GM12864 (cell line): ENCODE measurements around the gene DCANP1.

ENCODE experiments used
- DNase-seq: peaks from one replicate; pipeline ENCODE4 v3.0.0-alpha.2; 2011; ENCODE audit warnings: low read depth
- H3K4me3 ChIP-seq: 2 replicates; pipeline ENCODE4 v1.5.1; 2011; ENCODE audit warnings: mild to moderate bottlenecking, low read depth, low read length, control low read depth
- TF ChIP-seq, protein P1 (sequence below): IDR thresholded peaks from 2 replicates; pipeline ENCODE4 v1.5.1; 2011; ENCODE audit warnings: low read depth, mild to moderate bottlenecking, moderate library complexity, low read length, control low read depth, inconsistent platforms; ENCODE audit errors: missing control alignments

Gene DCANP1

DNA sequence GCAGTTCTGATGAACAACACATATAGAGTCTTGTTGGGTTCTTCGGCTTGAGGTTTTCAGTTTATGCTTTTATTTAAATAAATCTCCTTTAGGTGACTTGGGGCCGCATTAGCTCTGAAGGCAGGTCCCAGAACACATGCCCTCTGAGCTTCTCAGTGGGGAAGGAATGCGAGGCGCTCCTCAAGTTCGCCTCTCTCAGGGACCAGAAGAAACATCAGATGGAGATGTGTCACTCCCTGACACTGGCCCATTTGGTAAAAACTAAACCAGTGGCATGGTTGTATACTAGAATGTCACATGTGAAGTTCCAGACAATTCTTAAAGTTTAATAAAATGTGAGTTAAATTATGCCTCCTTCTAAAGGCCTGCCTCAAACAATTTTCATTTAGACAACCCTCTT lies 50.1 kb downstream of the DCANP1 start:
- TF ChIP-seq, protein P1, sequence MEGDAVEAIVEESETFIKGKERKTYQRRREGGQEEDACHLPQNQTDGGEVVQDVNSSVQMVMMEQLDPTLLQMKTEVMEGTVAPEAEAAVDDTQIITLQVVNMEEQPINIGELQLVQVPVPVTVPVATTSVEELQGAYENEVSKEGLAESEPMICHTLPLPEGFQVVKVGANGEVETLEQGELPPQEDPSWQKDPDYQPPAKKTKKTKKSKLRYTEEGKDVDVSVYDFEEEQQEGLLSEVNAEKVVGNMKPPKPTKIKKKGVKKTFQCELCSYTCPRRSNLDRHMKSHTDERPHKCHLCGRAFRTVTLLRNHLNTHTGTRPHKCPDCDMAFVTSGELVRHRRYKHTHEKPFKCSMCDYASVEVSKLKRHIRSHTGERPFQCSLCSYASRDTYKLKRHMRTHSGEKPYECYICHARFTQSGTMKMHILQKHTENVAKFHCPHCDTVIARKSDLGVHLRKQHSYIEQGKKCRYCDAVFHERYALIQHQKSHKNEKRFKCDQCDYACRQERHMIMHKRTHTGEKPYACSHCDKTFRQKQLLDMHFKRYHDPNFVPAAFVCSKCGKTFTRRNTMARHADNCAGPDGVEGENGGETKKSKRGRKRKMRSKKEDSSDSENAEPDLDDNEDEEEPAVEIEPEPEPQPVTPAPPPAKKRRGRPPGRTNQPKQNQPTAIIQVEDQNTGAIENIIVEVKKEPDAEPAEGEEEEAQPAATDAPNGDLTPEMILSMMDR = no peak
- H3K4me3 ChIP-seq = no peak overlapping the region
- no peak for DNase-seq

DNA sequence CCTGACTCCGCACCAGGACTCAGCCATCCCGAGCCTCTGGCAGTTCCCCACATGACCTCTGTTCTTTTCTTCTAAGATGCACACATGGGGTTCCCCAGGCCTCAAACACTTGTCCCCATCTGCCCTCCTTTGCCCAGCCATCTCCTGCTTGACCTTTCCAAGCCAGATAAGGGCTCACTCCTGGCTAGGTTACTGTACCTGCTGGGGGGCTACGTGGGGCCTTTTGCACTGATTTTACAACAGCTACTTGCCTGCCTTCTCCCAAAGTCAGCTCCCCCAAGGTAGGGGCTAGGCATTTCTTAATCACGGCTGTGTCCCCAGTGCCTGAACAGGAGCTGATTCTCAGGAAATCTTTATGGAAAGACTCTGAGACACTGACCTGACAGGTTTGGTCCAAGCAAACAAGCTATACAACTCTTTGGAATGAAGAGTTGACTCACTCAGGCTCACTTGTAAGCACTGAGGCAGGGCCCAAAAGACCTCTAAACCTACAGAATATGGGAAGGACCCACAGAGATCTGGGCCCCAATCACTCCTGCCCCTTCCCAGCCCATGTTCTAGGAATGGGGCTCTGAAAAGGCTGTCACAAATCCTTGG lies 50.6 kb downstream of the DCANP1 start:
- no peak overlapping the region for H3K4me3 ChIP-seq
- TF ChIP-seq, protein P1 = no peak
- no peak for DNase-seq

DNA sequence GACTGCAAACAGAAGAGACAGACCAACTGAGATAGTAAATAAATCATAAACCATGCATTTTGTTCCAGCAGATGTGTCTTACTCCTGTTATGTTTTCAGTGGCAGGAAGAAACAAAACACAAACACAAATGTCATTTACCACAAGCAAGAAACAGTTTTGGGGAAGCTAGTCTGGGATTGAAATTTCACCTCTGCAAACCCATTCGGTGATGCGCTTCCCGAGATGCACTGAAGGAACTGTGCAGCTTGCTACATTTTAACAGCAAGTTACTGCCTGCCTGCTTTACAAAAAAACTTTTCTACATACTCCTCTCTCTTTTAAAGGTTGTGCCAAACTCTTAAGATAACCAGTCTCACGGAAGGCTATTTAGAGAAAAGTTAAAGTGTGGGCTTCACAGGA lies 51.3 kb downstream of the DCANP1 start:
- TF ChIP-seq, protein P1 = no peak
- no peak overlapping the region for H3K4me3 ChIP-seq

DNA sequence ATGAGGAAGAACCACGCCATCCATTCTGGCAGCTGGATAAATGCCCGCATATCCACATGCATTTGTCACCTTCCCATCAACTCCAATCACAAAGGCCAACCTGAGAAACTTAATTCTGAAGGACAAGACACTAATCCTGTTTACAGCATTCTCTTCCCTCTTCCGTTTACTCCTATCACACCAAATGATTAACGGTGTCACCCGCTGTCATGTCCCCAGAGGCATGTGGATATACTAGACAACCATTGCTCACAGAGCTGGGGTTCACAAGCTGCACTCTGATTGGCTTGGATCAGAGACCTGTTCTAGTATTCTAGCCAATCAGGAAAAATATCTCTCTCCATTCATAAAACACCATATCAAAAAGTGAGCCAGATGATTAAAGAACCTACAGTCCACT lies 51.7 kb downstream of the DCANP1 start:
- DNase-seq = no peak
- TF ChIP-seq, protein P1 = no peak
- H3K4me3 ChIP-seq = no peak overlapping the region

More for the DNA sequence above, 51.3 kb downstream of the DCANP1 start:
- DNase-seq = no peak
